ENCODE data around the gene PDE7B. TPM values are rescaled to one million over a fixed set of nuclear protein-coding genes. Genes with fewer than 3 reads are reported as not detected.
"Not testable (repeated sequence)": the region's sequence is repeated elsewhere in the genome, so short reads cannot be mapped to it uniquely, and the experiment has no call there.

The PDE7B gene
- total RNA-seq, 1 donor from 2014 or later = 5.7 TPM

GRCh38 chr6:136103763-136104311 is 252.3 kb downstream of the PDE7B start:
- DNase-seq (ENCODE audit: low spot score) = peak; percentile 57

- DNase-seq (ENCODE audit: low spot score) = no peak
Measured at GRCh38 chr6:136104556-136104955, 253.1 kb downstream of the PDE7B start.

- DNase-seq (ENCODE audit: low spot score) = not testable (repeated sequence)
Measured at GRCh38 chr6:136105797-136106196, 254.3 kb downstream of the PDE7B start.

- no peak for DNase-seq (ENCODE audit: low spot score)
Measured at GRCh38 chr6:136108361-136108945, 257.0 kb downstream of the PDE7B start.

GRCh38 chr6:136111831-136112230 is 260.3 kb downstream of the PDE7B start:
- no peak for DNase-seq (ENCODE audit: low spot score)

GRCh38 chr6:136112262-136112661 is 260.8 kb downstream of the PDE7B start:
- DNase-seq (ENCODE audit: low spot score) = no peak

- DNase-seq (ENCODE audit: low spot score) = peak; percentile 21
Measured at GRCh38 chr6:136113736-136114173, 262.3 kb downstream of the PDE7B start.

- DNase-seq (ENCODE audit: low spot score) = no peak
Measured at GRCh38 chr6:136114661-136115060, 263.2 kb downstream of the PDE7B start.

GRCh38 chr6:136115941-136116340 is 264.4 kb downstream of the PDE7B start:
- DNase-seq (ENCODE audit: low spot score) = no peak

GRCh38 chr6:136117081-136117480 is 265.6 kb downstream of the PDE7B start:
- DNase-seq (ENCODE audit: low spot score) = no peak

GRCh38 chr6:136118787-136119186 is 267.3 kb downstream of the PDE7B start:
- no peak for DNase-seq (ENCODE audit: low spot score)

GRCh38 chr6:136123468-136123867 is 272.0 kb downstream of the PDE7B start:
- DNase-seq (ENCODE audit: low spot score) = no peak

- DNase-seq (ENCODE audit: low spot score) = no peak
Measured at GRCh38 chr6:136125585-136125984, 274.1 kb downstream of the PDE7B start.

- no peak for DNase-seq (ENCODE audit: low spot score)
Measured at GRCh38 chr6:136127873-136128272, 276.4 kb downstream of the PDE7B start.

GRCh38 chr6:136129365-136129764 is 277.9 kb downstream of the PDE7B start:
- peak; percentile 13 for DNase-seq (ENCODE audit: low spot score)

GRCh38 chr6:136134268-136134667 is 282.8 kb downstream of the PDE7B start:
- no peak for DNase-seq (ENCODE audit: low spot score)

GRCh38 chr6:136134751-136135150 is 283.2 kb downstream of the PDE7B start:
- DNase-seq (ENCODE audit: low spot score) = no peak

GRCh38 chr6:136136274-136136673 is 284.8 kb downstream of the PDE7B start:
- no peak for DNase-seq (ENCODE audit: low spot score)

- no peak for DNase-seq (ENCODE audit: low spot score)
Measured at GRCh38 chr6:136137008-136137692, 285.6 kb downstream of the PDE7B start.

- no peak for DNase-seq (ENCODE audit: low spot score)
Measured at GRCh38 chr6:136137739-136138402, 286.4 kb downstream of the PDE7B start.

GRCh38 chr6:136139111-136139510 is 287.6 kb downstream of the PDE7B start:
- DNase-seq (ENCODE audit: low spot score) = not testable (repeated sequence)

GRCh38 chr6:136144251-136145023 is 292.9 kb downstream of the PDE7B start:
- DNase-seq (ENCODE audit: low spot score) = no peak

All from mucosa of gallbladder (tissue), 1 donor.